ENCODE measurements around the gene LOXL3.

The LOXL3 gene, protein sequence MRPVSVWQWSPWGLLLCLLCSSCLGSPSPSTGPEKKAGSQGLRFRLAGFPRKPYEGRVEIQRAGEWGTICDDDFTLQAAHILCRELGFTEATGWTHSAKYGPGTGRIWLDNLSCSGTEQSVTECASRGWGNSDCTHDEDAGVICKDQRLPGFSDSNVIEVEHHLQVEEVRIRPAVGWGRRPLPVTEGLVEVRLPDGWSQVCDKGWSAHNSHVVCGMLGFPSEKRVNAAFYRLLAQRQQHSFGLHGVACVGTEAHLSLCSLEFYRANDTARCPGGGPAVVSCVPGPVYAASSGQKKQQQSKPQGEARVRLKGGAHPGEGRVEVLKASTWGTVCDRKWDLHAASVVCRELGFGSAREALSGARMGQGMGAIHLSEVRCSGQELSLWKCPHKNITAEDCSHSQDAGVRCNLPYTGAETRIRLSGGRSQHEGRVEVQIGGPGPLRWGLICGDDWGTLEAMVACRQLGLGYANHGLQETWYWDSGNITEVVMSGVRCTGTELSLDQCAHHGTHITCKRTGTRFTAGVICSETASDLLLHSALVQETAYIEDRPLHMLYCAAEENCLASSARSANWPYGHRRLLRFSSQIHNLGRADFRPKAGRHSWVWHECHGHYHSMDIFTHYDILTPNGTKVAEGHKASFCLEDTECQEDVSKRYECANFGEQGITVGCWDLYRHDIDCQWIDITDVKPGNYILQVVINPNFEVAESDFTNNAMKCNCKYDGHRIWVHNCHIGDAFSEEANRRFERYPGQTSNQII

DNA sequence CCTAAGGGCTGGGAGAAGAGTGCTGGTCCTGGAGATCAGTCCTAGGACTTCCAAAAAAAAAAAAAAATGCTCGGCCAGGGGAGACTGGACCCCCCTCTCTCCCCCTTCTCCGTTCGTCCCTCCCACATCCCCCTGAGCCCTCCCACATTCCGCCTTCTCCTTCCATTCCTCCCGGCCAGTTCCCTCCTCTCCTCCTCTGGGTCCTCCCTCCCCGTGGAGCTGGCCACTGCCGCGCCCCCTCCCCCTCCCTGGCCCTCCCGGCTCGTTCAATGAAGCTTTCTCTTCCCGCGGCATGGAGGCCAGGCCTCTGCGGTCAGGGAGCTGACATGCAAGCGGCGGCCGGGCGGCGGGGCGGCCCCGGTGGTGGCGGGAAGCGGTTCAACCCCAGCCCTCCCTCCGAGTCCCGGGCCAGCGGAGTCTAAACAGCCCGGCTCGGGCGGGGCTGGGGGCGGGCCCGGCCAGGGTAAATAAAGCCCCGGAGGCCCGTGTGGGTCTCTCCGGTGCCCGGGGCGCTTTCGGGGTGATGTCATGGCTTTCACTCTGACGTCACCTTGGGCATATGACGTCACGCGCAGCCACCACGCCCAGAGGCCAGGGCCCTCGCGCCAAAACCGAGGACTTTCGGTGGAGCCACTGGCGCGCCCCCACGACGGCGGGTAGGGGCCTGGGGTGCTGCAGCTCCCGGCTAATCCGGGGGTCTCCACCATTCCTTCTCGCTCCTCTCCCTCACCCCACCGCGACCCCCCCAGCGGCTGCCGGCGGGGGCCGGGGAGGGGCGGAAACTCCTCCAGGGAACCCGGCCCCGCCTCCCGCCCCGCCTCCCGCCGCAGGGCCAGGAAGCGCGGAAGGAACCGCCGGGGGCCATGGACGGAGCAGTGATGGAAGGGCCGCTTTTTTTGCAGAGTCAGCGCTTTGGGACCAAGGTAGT is at the start of gene LOXL3, which contains the start of gene DOK1:
LOXL3 (minus strand) TSS at position 51 of the 928 bp plus-strand sequence. CDS start 1,308 bp downstream, outside the sequence.
DOK1 (plus strand) TSS at position 829 of the 928 bp plus-strand sequence; CDS start at position 864, 35 bp downstream.
- peak; percentile 68 to 85 for DNase-seq (ENCODE audit: low read depth in 2 of 2)

DNA sequence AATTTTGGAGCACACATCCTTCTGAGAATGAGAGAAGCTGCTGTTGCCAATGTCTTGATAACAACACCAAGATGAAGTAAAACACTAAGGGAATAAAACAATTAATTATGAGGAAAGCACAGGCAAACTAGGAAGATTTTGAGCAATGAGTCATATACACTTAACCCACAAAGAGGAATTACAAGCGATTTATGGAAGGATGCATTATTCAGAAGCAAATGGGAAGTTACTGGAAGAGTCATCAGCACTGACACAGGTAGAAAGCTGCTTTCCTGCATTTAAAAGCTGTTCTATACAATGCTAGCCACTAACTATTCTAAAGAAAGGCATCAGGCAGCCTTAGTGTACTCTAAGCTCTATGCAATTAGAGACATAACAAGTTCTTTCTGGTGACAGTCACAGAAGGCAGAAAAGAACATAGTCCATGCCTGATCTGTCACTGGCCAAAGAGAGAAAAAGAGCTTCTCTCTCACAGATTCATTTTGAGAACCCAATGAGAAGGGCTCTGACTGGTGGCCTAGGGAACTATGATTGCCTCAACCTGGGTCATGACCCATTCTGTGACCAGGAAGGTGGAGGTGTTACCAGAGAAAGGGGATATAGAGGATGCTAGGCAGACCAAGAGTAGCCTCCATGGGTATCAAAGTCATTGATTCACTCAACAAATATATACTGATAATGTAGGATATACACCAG is 49.0 kb upstream of the LOXL3 start:
- no peak for DNase-seq (ENCODE audit: low read depth in 2 of 2)

DNA sequence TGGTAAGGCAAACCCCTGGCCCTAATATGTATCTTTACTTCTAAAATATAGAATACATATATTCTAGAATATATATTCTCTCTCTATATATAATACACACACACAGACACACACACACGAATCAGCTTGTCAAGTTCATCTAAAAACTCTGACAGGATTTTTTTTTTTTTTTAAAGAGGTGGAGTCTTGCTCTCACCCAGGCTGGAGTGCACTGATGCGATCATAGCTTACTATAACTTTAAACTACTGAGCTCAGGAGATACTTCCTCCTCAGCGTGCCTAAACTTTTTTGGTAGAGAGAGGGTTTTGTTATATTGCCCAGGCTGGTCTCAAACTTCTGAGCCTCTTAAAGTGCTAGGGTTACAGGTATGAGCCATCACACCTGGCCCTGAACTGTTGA is 45.9 kb upstream of the LOXL3 start:
- DNase-seq (ENCODE audit: low read depth in 2 of 2) = no peak

DNA sequence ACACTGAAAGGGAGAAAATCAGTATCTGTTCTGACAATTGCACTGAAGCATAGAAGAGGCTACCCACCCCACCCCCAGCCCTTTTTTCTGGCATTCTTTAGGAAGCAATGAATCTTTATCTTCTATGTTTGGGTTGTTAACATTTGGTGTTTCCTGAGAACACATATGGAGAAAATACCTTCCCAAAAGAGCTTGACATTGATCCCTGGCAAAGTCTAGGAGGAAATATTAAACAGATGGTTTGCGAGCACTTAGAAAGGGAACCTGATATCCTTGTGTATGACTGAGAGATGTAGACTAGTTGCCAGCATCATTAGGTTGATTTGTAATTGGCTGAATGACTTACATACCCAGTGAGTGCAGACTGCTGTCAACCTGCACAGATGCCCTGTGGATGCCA is 43.7 kb upstream of the LOXL3 start:
- no peak for DNase-seq (ENCODE audit: low read depth in 2 of 2)

DNA sequence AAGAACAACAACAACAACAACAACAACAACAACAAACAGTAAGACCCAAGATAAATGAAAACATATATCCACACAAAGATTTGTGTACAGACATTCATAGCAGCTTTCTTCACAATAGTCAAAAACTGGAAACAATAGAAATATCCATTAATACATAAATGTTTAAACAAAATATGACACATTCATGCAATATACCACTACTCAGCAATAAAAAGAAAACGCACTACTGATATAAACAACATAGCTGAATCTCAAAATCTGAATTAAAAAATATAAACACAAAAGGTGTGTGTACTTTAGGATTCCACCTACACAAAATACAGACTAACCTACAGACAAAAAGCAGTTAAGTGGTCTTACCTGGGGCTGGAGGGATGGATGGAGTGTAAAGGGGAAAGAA is 42.8 kb upstream of the LOXL3 start:
- DNase-seq (ENCODE audit: low read depth in 2 of 2) = no peak

DNA sequence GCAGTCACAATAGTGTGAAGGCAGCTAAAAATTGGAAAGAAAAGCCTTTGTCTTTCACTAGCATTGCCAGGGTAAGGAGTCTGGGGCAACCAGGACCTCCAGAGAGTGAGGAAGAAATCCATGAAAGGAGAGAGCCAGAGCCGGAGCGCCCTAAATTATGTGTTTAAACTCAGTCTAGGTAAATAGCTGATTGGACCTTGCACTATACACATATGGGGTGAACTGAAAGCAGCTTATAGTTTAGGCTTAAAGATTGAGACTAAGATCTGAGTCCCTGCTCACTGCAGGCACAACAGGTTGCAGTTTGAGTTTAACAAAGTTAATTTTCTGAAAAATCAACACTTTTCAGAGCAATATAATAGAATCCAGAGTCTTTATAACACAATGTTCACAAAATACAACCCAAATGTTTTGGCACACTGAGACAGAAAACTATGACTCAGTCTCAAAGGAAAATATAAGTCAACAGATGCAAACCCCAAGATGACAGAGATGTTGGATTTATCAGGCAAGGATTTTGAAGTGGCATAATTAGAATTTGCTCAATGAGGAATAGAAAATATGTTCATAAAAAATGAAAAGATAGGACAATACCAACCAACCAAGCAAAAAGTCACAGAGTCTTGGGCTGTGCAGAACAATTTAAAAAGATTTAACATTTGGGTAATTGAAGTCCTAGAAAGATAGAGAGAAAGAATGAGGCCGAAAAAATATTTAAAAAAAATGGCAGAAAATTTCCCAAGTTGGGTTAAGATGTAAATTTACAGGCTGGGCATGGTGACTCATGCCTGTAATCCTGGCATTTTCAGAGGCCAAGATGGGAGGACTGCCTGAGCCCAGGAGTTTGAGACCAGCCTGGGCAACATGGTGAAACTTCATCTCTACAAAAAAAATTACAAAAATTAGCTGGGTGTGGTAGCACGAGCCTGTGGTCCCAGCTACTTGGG is 40.4 kb upstream of the LOXL3 start:
- DNase-seq (ENCODE audit: low read depth in 2 of 2) = no peak

DNA sequence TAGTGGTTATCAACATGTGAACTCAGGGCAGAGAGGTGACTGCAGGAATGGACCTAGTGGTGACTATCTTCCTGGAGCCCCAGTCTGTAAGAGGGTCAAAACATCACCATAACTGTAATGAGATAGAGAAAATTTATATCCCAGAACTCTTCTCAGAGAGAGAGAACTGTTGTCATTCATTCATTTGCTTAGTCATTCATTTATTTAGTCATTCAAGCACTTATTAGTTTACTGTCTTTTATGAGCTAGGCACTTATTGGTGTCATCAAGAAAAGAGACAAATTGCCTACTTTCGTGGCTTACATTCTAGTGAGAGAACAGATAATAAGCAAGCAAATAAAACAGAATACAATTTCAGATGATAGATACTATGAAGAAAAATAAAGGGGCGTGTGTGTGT is 34.9 kb upstream of the LOXL3 start:
- DNase-seq (ENCODE audit: low read depth in 2 of 2) = no peak

DNA sequence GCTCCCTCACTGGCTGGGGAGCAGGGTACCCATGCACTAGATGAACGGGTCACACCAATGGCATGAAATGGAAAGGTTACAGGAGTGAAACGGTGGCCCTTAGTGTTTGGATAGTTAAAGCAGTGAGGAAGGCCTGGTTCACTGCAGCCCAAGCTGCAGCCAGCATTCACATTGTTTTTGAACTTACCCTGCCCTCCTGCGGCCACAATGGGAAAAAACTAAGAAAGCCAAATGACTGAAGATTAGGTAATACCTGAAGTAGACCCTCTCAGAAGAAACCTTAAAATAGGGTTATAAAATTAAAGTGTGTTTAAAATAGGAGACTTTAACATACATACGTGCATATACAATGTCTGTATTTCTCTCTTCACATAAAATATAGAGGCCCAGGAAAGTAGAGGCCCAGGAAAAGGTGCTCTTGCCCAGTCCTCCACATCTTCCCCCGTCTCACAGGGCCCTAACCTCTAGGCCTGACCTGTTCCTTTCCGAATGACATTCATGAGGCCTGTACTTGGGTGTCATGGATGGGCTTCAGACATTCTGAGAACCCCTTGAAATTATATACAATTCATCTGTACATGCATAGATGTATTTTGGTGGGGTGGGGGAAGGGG is 34.0 kb upstream of the LOXL3 start:
- peak; percentile 25 to 39 for DNase-seq (ENCODE audit: low read depth in 2 of 2)

DNA sequence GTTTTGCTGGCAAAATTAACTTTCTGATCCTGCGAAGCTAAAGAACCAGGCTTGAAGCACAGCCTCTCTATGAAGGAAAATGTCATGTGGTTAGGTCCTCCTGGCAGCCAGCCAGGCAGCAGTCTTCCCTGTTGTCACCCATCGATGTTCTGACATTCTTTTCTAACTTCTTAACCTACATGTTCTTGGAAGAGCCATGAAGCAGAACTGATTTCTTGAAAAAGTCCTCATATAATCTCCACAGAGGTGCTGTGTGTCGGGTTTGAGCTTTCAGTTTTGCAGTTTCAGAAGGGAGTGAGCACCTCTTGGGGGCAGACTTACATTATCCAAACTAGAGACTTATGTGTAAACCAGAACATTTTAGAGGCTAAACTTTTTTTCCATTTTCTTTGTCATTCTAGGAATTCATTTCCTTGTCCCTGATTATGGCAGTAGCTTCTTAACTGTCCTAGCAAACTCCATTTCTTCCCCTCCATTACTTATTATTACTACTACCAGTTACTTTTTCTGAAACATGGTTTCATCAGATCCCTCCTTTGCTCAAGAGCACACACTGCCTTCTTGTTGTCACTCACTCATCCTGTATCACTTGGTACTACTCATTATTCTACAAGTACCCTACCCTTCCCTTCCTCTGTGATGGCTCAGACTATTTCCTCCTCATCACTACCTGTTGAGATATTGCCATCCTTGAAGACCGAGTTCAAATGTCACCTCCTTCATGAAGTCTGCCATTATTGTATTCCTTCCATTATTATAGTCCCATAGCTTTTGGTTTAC is 31.9 kb upstream of the LOXL3 start:
- DNase-seq (ENCODE audit: low read depth in 2 of 2) = no peak

DNA sequence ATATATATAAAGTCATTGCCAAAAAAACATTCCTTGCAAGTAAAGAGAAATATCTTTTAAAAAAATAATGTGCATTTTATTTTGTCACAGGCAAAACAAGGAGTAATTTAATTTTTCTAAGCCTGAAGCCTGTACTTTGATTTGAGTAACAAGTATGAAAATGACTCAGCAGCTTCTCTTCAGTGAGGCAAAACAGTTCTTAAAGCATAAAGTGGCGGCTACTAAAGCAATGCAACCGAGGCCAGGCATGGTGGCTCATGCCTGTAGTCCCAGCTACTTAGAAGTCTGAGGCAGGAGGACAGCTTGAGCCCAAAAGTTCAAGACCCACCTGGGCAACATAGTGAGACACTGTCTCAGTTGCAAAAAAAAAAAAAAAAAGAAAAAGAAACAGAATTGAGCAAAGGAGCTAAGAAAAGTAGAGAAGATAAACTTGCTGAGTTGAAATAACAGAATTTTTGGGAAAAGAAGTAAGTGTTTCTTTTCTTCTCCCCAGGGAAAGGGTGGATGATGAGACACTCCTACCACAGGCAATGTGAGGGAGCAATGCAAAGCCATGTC is 30.4 kb upstream of the LOXL3 start:
- DNase-seq (ENCODE audit: low read depth in 2 of 2) = no peak

DNA sequence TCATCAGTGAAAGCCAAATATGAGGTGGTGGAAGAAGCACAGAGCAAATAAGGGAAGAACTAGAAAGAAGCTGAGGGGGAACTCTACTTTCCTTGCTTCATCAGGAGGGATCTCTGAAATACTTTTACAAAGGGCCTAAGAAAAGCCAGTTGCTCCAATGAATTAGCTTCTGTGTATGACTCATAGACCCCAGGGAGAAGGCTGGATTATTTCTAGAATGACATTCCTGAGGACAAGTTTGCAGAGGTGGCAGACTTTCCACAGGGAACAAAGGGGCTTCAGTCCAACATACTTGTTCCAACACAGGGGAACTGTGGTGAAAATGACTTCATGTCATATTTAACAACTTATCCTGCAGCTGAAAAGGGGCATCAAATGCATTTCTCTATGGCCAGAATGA is 29.8 kb upstream of the LOXL3 start:
- DNase-seq (ENCODE audit: low read depth in 2 of 2) = no peak

DNA sequence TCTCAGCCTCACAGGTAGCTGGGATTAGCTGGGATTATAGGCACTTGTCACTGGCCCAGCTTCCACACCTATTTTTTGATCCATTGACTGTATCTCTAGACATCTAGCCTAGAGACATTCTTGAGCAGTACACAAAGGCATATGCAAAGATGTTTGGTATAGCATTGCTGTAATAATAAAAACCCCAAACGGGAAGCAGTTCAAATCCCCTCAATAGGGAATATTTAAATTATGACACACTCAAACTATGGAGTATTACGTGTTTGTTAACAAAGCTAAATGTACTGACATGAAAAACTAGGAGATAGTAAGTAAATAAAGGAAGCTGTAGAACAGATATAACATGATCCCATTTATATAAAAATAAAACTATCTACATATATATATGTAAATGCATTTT is 28.4 kb upstream of the LOXL3 start:
- DNase-seq (ENCODE audit: low read depth in 2 of 2) = no peak

DNA sequence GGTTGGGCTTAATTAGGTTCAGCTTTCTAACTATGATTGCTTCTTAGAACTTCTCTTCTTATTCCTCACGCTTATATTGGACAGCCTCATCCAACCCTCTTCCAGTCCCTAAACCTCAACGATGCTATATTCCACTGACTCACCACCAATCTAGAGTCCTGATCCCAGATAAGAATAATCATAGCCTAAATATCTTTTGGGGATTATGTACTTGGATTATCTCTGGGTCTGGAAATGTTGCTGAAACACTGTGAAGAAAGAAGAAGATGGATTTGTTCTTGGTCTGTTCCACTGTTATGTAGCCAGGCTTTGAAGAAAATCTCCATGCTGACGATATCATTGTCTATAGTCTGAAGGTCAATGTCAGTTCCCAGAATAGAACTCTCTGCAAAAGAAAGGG is 27.7 kb upstream of the LOXL3 start:
- DNase-seq (ENCODE audit: low read depth in 2 of 2) = no peak

DNA sequence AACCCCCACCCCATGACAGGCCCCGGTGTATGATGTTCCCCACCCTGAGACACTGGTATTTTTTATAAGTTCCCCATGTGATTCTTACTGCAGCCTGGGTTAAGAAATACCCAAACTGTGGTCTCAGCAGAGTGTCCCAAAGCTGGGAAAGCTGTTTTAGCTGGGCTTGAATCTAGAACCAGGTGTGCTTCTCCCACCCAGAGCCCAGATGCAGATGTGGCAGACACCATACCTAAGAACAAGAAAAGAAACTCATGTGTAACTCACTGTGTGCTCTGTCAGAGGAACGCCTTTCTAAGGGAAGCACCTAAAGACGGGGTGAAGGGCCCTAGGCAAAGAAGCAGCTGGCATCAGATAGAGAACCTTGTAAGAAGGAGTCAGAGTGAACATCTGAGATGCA is 24.7 kb upstream of the LOXL3 start:
- no peak for DNase-seq (ENCODE audit: low read depth in 2 of 2)

DNA sequence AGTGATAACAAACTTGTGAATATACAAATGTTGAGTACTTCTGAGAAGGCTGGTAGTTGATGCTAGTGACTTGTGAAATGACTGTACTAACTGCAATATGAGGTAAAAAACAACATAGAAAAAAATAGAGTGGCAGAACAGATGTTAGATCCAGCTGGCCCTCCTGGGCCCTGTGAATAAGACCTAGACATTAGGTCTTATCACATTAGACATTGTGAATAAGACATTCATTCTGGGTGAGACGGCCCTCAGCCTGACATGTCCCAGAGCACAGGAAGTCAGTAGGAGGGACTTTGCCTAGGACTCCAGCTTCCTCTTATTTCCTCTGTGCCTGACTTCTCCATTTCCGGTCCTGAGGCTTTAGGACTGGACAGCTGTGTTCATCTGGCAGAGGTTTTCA is 23.7 kb upstream of the LOXL3 start:
- DNase-seq (ENCODE audit: low read depth in 2 of 2) = no peak

DNA sequence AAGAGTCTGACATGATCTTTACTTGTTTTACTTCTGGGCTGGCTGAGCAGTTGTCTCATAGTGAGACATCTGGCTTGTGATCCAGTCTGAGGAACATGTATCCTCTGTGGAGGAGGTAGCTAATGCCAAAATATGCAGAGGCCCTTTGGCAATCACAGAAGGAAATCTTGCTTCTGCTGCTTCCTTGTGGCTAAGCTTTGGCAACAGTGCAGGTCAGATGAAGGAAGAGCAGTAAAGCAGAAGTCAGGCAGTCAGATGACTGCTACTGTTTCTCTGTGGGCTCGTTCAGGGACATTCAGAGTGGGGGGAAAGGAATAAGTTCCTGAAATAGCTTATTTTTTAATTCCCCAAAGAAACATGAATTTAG is 23.1 kb upstream of the LOXL3 start:
- no peak for DNase-seq (ENCODE audit: low read depth in 2 of 2)

DNA sequence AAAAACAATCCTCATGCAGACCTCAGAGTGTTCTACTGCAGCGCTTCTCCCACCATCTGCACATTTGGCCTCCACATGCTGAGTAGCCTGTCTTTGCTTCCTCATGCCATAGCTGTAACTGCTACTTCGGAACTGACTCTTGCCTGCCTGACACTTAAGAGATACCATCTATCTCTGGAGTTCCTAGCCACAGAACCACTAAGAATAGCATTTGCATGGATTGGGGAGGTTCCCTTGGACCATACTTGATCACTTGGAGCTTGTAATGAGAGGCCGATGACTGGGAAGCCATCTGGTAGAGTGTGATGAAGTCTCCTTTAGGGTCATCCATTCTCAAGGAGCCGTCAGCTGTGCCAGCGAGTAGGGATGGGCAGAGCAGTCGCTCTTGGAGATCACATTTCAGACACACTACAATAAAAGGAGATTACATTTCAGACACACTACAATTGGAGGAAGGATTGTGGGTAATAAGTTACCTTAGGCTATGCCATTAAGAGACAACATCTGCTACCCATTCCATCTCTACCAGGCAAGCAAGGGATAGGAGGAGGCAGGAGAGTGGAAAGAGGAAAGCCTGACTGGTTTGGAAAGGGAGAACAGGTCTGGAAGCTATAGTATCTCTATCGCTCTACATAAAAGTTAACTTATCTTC is 22.6 kb upstream of the LOXL3 start:
- no peak for DNase-seq (ENCODE audit: low read depth in 2 of 2)

DNA sequence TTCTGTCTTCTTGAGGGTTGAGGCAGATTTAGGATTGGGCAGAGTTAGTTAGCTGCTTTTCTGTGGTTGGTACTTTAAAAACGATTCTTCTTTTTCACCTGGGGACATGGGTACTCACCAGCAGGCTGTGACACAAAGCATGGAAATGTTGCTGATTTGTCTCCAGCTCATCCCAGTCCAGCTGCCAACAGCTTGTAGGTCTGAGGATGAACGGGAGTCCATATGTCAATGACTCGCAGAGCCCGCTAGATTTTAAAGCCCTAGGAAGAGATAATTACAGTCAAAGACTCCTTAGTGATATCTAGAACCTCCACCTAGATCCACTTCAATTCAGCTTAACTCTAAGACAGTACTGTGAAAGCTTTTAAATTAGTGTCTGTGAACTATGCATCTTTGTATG is 21.6 kb upstream of the LOXL3 start:
- DNase-seq (ENCODE audit: low read depth in 2 of 2) = no peak

Data from activated CD4-positive, alpha-beta T cell treated with anti-CD3 and anti-CD28 coated beads for 24 hours (primary cell).